AG10803 (cell line): ENCODE results near the gene UBL4A.

Source experiments
- DNase-seq: peaks from one replicate; pipeline ENCODE4 v3.0.0; 2010; ENCODE audit warnings: low read depth
- H3K4me3 ChIP-seq: 2 replicates; pipeline ENCODE4 v1.5.1; 2011; ENCODE audit warnings: mild to moderate bottlenecking, low read length, control low read depth
- CTCF ChIP-seq: conservative IDR thresholded peaks from 2 replicates; pipeline ENCODE4 v1.5.1; 2011; ENCODE audit warnings: mild to moderate bottlenecking, low read length, control low read depth, inconsistent platforms

UBL4A gene

GRCh38 chrX:154495472-154495922, 9.1 kb upstream of the UBL4A start:
- TF ChIP-seq CTCF: no peak
- no peak overlapping the region for H3K4me3 ChIP-seq
- DNase-seq: no peak

GRCh38 chrX:154494715-154495114, 8.3 kb upstream of the UBL4A start:
- TF ChIP-seq CTCF: no peak
- no peak for DNase-seq
- H3K4me3 ChIP-seq: no peak overlapping the region

- no peak for TF ChIP-seq CTCF
- peak; percentile 89 for DNase-seq
- H3K4me3 ChIP-seq: peak within 1 kb of the TSS; percentile 69
Measured at GRCh38 chrX:154490414-154491083, 4.1 kb upstream of the UBL4A start, which contains the start of gene SLC10A3. SLC10A3 (minus strand) TSS chrX:154490629; CDS start chrX:154488940, 1,689 bp downstream.

GRCh38 chrX:154490021-154490413, 3.6 kb upstream of the UBL4A start:
- H3K4me3 ChIP-seq: peak overlapping the region; percentile 68
- peak; percentile 43 for DNase-seq
- no peak for TF ChIP-seq CTCF

GRCh38 chrX:154489182-154489581, 2.8 kb upstream of the UBL4A start:
- no peak for TF ChIP-seq CTCF
- H3K4me3 ChIP-seq: peak overlapping the region; percentile 68
- no peak for DNase-seq

GRCh38 chrX:154488336-154489075, 2.1 kb upstream of the UBL4A start:
- DNase-seq: no peak
- TF ChIP-seq CTCF: no peak
- no peak overlapping the region for H3K4me3 ChIP-seq
